ENCODE results near the gene PET100.

The PET100 gene

DNA sequence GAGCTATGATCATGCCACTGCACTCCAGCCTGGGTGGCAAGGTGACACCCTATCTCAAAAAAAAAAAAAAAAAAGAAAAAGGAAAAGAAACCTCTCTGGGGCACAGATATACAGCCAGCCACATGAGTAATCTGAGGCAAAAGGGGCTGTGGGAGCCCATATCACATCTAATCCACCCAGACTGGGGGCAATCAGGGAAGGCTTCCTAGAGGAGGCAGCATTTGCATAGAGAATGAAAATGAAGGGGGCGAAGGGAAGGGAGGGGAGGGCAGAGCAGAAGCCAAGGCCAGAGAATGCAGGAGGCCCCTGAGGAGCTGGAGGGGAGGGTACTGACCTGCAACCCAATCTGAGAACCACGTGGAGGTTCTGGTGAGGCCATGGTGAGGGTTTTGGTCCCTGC is 20.6 kb downstream of the PET100 start:
- DNase-seq (ENCODE audit: low read depth in 2 of 2): no peak

GRCh38 chr19:7652061-7652641 is 22.6 kb downstream of the PET100 start:
- DNase-seq (ENCODE audit: low read depth in 2 of 2): peak in 1 of 2 experiments; percentile 23

DNA sequence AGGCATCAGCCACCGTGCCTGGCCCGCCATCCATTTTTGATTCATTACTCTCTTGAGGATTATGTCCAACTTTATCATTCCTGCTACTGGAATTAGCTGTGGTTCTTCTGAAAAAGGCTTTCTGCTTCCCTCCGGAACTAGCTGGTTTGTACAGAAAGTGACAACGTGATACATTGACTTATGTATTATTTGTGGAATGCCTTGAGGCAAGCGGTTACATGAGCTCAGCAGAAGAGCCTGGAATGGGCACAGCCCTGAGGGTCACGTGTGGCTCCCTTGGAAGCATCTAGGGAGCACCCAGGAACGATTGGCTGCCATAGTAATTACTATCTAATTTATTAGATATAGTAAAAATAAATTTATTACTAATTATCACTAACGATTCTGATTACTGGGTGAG is 24.8 kb downstream of the PET100 start:
- no peak for DNase-seq (ENCODE audit: low read depth in 2 of 2)

GRCh38 chr19:7655581-7655980 is 26.0 kb downstream of the PET100 start:
- no peak for DNase-seq (ENCODE audit: low read depth in 2 of 2)

DNA sequence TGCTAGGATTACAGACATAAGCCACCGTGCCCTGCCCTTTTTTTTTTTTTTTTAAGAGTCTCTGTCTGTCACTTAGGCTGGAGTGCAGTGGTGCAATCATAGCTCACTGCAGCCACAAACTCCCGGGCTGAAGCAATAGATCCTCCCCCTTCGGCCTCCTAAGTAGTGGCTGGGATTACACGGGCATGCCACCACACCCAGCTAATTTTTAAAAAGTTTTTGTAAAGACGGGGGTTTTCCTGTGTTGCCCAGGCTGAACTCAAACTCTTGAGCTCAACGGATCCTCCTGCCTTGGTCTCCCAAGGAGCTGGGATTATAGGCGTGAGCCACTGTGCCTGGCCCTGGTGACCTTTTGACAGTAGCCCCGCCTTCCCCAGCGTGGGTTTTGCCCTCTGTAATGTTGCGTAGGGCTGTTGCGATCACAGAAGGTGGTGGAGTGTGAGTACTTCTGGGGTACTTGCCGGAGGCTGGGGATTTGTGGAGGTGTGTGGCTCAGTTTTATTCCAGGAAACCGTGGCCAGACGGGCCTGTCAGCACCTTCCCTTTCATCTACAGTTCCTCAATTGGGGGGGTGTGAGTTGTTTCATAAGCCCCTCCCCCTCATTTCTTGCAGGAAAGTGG is 27.6 kb downstream of the PET100 start:
- no peak for DNase-seq (ENCODE audit: low read depth in 2 of 2)

- no peak for DNase-seq (ENCODE audit: low read depth in 2 of 2)
Measured at GRCh38 chr19:7658219-7658686, 28.7 kb downstream of the PET100 start.

DNA sequence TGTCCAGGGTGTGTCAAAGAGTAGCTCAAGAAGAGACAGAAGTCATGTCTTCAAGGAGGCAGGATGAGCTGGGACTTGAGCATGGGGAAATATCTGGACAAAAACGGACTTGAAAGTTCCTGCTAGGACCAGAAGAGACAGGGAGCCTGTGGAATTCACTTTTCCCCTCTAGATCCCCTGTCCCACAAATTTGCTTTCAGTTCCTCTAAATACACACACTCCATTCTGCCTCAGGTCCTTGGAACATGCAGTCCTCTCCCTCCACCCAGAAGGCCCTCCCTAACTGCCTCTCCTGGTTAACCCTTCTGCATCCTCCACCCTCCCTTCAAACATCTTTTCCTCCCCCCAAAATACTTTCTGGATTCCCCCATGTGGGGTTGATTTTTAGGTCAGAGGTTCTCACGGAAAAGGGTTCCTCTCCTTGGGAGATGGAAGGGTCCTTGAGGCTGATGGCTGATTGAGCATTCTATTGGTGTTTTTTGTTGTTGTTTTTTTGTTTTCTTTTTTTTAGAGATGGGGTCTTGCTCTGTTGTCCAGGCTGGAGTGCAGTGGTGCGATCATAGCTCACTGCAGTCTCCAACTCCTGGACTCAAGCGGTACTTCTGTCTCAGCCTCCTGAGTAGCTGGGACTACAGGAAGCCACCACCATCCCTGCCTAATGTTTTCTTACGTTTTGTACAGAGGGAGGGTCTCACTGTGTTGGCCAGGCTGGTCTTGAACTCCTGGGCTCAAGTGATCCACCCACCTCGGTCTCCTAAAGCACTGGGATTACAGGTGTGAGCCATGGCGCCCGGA is 32.3 kb downstream of the PET100 start:
- no peak for DNase-seq (ENCODE audit: low read depth in 2 of 2)

DNA sequence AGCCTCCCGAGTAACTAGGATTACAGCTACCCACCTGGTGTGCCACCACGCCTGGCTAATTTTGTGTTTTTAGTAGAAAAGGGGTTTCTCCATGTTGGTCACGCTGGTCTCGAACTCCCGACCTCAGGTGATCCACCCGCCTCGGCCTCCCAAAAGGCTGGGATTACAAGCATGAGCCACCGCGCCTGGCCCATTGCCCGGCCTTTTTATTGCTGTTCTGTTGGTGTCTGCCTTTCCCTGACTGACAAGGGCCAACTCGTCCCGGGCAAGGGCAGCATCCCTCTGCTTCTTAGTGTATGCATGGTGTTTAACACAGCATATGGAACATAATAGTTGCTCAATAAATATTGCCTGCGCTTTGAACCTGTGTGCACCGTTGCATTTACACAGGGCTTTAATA is 33.1 kb downstream of the PET100 start:
- DNase-seq (ENCODE audit: low read depth in 2 of 2): no peak

DNA sequence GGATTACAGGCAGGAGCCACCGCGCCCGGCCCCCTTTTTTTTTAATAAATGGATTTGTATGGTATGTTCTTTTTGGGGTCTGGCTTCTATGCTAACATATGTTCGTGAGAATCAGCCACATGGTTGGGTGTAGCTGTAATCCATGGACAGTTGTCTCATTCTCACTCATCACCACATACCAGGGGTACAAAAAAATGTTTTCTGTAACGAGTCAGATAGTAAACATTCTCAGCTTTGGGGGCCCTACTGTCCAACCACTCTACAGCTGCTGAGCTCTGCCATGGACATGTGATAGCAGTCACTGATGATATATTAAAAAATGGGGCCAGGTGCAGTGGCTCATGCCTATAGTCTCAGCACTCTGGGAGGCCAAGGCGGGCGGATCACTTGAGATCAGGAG is 34.1 kb downstream of the PET100 start:
- no peak for DNase-seq (ENCODE audit: low read depth in 2 of 2)

GRCh38 chr19:7665076-7665475 is 35.5 kb downstream of the PET100 start:
- DNase-seq (ENCODE audit: low read depth in 2 of 2): peak; percentile 56 to 72

DNA sequence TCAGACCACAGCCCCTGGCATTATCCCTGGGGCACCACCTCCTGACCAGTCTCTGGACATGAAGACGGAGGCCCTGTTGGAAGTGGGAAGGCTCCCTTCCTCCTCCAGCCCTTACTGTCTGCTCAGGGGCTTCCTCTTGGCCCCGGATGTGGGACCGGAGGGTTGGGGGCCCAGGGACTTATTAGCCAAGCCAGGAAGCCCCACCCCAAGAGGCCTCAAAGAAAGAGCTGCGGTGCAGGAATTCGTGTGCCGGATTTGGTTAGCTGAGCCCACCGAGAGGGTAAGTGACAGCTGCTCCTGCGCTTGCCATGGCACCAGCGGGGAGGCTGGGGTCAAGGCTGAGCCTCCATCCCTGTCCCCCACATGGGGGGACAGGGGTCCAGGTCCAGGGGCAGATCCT is 39.2 kb downstream of the PET100 start, which contains the start of gene RETN:
Gene RETN, plus strand, starts transcription at position 208 of the 400 bp plus-strand sequence. CDS start 278 bp downstream, outside the sequence.
- DNase-seq (ENCODE audit: low read depth in 2 of 2): no peak

GRCh38 chr19:7669641-7670040 is 40.0 kb downstream of the PET100 start:
- DNase-seq (ENCODE audit: low read depth in 2 of 2): no peak

- no peak for DNase-seq (ENCODE audit: low read depth in 2 of 2)
Measured at GRCh38 chr19:7670150-7670783, 40.7 kb downstream of the PET100 start.

DNA sequence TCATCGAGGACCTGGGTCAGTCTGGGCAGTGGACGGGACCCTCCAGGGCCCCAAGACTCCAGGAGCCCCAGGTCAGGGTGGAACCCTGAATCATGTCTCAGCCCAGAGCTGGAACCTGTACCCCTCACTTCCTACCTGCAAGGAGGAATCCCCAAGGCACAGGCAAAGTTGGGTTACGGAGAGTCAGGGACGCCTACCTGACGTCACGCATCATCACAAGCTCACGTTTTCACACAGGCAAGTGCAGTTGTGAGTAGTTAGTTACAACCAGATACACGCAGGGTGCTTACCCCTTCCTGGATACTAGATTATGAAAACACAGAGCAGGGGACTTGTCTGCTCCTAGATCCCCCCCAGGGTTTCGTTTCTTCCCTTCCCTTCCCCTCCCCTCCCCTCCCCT is 41.2 kb downstream of the PET100 start:
- DNase-seq (ENCODE audit: low read depth in 2 of 2): no peak

- no peak for DNase-seq (ENCODE audit: low read depth in 2 of 2)
Measured at GRCh38 chr19:7672522-7672921, 42.9 kb downstream of the PET100 start.

GRCh38 chr19:7674010-7675005 is 44.7 kb downstream of the PET100 start:
- DNase-seq (ENCODE audit: low read depth in 2 of 2): peak in 1 of 2 experiments; percentile 5

GRCh38 chr19:7676376-7676775 is 46.8 kb downstream of the PET100 start:
- no peak for DNase-seq (ENCODE audit: low read depth in 2 of 2)

- no peak for DNase-seq (ENCODE audit: low read depth in 2 of 2)
Measured at GRCh38 chr19:7676854-7677253, 47.3 kb downstream of the PET100 start, which contains the start of gene MCEMP1. MCEMP1 (plus strand) TSS chr19:7677090; CDS start chr19:7677121, 31 bp downstream.

- DNase-seq (ENCODE audit: low read depth in 2 of 2): no peak
Measured at GRCh38 chr19:7677669-7678311, 48.2 kb downstream of the PET100 start.

- DNase-seq (ENCODE audit: low read depth in 2 of 2): no peak
Measured at GRCh38 chr19:7678971-7679751, 49.6 kb downstream of the PET100 start.

All from fibroblast of skin of left biceps (primary cell).